Ureter (tissue), 1 donor: Measurements from ENCODE around the gene ISG20. TPM values are rescaled to one million over a fixed set of nuclear protein-coding genes. Genes with fewer than 3 reads are reported as not detected.

Experiments used
- DNase-seq: peaks from one replicate; pipeline ENCODE4 v3.0.0-alpha.2; 2020; ENCODE audit warnings: low spot score
- total RNA-seq: library from RNA; stranded (reverse); gene quantifications from one replicate; pipeline ENCODE4 v1.2.4, GENCODE V29; 2023
- donor health status: DM: yes; HTN: yes; CAD: no.

The ISG20 gene
- total RNA-seq, 1 donor from 2014 or later: 14.2 TPM

DNA sequence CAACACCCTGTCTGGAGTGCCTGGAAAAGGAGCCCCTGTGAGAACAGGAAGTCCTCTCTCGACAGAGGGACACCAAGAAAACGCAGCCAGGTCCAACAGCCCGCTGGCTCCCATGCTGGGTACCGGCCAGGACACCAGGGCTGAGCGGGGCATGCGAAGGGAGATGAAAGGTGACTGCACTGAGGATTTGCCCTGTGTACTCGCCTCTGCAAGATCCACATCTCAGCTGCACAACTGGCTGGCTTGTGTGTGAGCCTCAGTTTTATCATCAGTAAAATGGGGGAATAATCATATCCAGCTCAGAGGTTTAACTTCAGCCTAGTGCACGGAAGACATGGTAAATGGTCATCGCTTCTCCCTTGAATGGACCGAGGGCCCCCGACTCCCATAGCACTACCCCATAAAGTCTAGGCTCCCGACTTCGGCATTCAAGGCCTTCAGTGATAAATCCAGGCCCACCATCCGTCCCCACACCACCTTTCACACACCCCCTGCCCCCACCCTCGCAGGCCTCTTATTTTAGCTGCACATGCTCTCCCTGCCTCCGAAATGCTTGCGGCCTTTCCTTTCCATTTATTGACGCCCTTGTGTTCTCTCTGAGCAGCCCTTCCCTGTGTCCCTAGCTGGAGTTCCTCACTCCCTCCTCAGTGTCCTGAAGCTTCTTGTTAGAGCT, 15.8 kb downstream of the ISG20 start:
- no peak for DNase-seq

DNA sequence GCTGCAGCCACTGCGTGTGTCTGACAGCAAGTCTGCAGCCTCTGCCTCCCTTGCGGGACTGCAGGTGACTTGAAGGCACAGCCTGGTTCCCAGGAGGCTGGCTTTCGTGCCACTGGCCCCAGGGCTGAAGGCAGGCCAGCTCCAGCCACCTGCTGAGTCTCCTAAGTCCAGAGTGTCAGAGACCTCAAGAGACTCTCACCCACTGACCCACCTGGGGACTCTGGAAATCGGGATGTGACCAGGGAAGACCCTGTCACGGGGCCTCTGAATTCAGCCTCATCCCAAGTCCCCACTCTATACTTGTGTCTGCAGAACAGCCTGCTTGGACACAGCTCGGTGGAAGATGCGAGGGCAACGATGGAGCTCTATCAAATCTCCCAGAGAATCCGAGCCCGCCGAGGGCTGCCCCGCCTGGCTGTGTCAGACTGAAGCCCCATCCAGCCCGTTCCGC, 16.3 kb downstream of the ISG20 start:
- no peak for DNase-seq

- no peak for DNase-seq
Measured at GRCh38 chr15:88655800-88656488, 17.1 kb downstream of the ISG20 start.

- no peak for DNase-seq
Measured at GRCh38 chr15:88656760-88657221, 18.0 kb downstream of the ISG20 start.

DNA sequence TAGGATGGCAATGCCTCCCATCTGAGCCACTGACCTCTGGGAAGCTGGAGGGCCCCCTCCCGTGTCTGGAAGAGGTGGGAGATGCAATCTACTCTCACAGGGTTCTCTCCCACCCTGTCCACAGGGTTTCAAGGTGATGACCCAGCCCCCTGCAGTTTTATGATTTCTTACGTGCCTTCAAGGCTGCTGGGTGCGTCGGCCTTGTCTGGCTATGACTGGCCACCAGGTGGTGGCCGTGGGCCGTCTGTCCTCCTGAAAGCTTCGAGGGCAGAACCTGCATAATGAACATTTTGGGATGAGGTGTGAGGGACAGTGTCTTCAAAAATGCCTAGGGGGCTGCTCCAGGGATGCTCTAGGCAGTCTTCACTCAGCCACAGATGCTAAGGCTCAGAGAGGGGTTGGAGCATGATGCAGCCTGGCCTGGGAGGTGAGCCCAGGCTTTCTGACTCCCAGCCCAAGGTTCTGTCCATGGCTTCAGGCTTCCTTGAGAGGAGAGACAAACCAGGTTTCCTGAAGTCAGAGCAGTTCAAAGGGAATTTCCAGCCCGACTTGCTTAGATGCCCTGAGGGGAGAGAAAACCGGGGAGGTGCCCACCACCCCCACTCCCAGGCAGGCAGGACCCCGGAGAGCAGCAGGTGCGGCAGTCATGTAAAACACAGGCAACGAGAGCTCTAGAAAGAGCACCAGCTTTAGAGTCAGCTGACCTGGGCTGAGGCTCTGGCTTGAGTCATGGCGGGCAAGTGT, 18.7 kb downstream of the ISG20 start:
- DNase-seq: no peak

- DNase-seq: no peak
Measured at GRCh38 chr15:88658070-88658965, 19.5 kb downstream of the ISG20 start.

DNA sequence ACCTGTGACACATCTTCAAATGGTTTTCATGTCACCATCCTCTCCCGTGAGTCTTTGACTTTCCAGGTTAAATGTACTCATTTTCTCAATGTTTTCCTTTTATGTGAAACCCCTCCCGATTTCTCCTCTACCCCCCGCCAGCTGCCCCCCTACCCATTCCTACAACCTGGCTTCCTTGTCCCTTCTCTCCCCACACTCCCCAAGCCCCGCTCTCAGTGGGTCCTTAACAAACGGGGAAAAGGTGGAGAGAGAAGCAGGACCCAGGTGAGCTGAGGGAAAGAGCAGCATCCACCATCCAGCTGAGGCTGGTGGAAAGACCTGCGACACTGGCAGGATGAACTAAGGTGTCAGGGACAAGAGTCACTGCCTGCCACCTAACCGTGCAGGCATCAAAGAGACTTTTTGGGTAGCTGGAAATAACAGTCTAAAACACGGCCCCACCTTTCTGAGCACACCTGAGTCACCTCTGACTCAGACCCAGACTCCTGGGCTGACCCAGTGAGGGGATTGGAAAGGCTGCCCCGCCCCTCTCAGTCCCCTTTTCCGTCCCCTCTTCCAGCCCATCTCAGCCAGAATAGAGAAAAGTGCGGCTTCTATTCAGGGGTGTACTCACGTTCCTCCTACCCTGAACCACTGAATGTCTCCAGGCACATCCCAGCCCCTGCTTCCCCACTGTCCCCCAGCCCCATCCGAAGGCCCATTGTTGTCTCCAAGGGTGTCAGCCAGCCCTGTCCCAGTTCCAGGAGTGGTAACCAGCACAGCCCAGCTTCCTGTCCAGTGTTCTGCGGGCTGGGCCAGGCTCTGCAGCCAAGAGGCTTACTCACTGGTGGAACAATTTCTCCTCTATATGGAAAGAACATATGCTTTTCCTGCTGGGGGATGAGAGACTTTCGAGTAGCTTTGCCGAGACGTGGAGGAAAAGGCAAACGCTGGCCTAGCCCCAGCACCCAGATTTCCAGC, 20.4 kb downstream of the ISG20 start:
- no peak for DNase-seq

- DNase-seq: no peak
Measured at GRCh38 chr15:88661041-88661700, 22.4 kb downstream of the ISG20 start.

DNA sequence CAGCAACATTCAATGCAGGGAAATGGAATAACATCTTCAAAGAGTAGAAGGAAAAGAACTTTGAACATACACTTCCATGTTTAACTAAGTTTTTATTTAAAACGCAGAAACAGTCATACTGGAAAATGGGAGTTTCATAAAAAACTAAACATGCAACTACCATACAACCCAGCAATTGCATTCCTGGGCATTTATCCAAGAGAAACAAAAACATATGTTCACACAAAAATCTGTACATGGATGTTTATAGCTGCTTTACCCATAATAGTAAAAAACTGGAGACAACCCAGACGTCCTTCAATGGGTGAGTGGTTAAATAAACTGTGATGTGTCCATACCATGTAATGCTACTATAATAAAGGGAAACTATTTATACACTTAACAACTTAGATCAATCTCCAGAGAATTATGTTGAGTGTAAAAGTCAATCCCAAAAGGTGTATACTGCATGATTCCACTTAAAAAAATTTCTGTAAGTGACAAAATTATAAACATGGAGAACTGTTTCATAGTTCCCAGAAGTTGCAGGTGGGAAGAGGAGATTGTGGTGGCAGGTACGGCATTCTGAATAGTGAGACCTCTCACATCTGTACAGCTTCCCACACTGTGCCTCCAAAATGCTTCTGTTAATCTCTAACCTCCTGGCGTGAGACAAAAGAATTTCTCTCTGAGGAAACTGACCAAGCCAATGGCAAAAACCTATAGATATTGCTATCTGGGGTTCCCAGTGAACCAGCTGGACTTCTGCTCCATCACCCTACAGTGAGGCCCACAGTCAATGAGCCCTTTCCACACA, 23.1 kb downstream of the ISG20 start:
- DNase-seq: no peak

- DNase-seq: no peak
Measured at GRCh38 chr15:88663141-88663621, 24.4 kb downstream of the ISG20 start.

GRCh38 chr15:88664151-88664778, 25.4 kb downstream of the ISG20 start:
- DNase-seq: no peak

GRCh38 chr15:88674661-88675060, 35.8 kb downstream of the ISG20 start:
- DNase-seq: no peak

DNA sequence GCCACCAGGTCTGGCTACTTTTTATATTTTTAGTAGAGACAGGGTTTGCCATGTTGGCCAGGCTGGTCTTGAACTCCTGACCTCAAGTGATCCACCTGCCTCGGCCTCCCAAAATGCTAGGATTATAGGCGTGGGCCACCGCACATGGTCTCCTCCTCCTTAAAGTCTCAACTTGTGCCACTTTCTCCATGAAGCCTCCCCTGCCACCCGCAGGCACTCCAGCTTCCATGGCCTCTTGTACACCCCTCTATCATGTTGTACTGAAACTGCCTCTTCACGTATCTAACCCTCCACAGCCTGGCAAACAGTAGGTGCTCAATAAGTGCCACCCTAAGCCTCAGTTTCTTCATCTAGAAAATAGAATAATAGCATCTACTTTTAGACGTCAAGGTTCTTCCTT, 39.9 kb downstream of the ISG20 start:
- no peak for DNase-seq

- DNase-seq: no peak
Measured at GRCh38 chr15:88680241-88681001, 41.6 kb downstream of the ISG20 start.

DNA sequence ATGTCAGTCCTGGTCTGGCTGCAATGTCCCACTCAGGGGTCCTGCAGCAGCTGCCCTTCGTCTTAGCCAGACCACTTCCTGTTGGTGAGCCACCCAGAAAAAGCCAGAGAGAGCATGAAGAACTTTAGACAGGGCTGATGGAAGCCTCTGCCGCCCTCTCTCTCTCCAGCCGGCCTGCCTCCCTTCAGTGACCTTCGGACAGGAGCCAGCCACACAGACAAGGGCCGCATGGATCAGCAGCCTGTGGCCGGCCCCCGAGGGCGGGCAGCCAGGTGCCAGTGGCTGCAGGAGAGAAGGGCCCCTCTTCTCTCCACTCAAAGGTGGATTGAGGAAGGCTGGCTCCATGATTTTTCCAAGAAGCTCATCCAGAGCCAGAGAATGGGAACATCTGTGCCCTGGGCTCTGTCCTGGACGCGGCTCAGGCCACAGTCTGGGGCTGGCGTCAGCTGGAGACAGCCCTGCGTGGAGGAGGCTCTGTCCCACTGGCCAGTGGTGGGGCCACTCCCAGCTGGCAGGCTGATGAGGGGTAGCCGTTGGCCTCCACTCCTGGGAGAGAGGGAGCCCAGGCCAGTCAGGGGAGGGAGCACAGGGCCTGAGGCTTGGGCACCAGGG, 42.9 kb downstream of the ISG20 start:
- DNase-seq: no peak

DNA sequence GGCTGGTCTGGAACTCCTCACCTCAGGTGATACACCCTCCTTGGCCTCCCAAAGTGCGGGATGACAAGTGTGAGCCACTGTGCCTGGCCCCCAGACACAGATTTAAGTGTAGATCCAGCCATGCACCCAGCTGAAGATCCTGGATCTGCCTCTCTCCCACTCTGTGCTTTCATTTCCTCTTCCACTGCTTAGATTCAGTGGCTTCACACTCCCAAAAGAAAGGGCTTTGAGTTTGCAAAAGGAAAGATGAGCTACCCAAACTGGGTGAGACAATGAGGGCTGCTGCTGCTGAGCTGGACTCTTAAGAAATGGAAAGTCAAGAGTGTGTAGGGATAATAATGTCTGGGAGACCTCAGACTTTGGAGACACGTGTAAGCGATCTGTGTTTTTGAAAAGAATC, 45.5 kb downstream of the ISG20 start:
- no peak for DNase-seq

GRCh38 chr15:88686166-88686565, 47.4 kb downstream of the ISG20 start:
- no peak for DNase-seq
